NCI-H187 (cell line): ENCODE results near the gene TMEM79.
"Not testable (repeated sequence)": the region's sequence is repeated elsewhere in the genome, so short reads cannot be mapped to it uniquely, and the experiment has no call there.

Source experiments
- DNase-seq, 2 experiments: peaks; one replicate each; lab custom pipeline; 2025; lab: John Stamatoyannopoulos, UW

The TMEM79 gene

DNA sequence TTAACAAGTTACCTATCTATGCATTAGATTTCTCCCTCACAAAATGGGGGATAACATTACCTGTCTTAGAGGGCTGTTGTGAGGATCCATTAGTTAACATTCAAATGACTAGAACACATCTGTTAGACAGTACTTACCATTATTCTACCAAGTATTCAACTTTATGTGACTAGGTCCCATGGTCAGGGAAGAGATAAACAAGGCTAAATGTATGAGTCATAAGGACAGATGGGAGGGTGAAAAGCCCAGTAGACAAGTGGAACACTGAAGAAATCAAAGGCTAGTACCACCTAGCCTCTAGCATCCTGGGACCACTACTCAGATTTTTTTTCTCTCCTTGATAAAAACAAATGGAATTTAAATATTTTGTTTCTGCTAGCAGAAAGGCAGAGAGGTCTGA, 24.0 kb downstream of the TMEM79 start:
- no peak for DNase-seq

DNA sequence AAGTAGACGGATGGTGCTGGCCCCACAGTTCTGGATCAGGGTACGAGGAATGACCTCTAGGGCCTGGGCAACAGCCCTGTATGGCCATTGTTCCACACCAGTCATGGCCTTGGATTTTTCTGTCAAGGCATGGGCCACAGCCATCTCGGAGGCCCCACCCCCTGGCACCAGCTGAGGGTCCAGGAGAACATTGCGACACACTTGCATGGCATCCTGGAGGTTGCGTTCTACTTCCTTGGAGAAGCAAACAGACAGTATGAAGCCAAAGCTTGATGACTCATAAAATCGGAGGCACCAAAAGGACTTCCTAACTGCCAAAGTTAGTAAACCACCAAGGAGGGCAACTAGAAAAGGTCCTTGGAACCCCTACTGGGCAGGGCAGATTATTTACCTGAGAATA, 26.8 kb downstream of the TMEM79 start:
- no peak for DNase-seq

DNA sequence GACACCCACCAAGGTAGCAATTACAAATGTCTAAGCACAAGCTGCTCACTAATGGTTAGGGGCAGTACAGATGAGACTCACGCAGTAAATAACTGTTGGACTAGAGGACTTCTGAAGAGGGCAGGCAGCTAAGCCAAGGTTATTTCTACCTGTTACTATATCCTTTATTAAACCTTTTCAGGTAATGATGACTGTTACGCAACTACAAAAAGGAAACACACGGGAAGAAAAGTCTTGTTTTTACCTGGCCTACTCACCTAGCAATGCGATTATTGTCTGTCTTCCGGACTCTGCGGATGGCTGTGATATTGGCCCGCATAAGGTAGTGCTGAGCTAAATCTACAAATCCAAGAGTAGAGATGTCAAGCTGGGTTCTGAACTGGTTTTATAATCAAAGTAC, 32.8 kb downstream of the TMEM79 start:
- DNase-seq, result no peak

DNA sequence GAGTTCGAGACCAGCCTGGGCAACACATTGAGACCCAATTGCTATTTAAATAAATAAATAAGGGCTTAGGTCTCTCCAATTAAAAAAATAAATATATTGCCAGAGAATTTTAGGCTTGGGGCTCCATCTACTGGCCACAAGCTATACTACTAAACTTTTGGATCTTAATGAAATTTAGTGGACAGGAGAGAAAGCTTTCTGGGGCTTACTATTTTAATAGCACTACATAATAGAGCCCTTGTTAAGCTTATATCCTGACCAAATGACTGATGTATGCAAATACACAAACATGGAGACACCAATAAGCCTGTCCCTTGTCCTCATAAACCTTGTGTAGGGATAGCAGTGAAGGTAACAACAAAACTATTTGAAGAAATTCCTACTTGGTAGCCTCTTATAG, 35.5 kb downstream of the TMEM79 start:
- DNase-seq, result no peak

DNA sequence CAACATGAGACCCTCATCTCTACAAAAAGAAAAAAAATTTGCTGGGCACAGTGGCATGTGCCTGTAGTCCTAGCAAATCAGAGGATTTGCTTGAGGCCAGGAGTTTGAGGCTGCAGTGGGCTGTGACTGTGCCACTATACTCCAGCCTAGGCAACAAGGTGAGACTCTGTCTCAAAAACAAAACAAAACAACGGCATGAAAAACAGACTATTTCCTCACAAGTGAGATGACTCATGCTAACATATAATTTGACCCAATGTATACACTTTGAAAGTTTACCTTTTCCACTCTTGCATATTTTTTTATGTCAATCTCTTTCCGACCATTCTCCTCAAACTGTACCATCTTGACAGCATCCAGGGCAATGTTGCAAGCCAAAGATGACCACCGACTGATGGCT, 36.4 kb downstream of the TMEM79 start:
- DNase-seq, result no peak

DNA sequence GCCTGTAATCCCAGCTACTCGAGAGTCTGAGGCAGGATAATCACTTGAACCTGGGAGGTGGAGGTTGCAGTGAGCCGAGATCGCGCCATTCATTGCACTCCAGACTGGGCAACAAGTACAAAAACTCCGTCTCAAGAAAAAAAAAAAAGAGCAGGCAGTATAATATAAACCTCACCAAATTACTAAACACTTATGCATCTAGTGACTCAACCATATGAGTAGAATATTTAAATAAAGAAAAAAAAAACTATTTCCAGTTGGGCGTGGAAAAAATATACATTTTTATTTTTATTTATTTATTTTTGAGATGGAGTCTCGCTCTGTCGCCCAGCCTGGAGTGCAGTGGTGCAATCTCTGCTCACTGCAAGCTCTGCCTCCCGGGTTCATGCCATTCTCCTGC, 39.1 kb downstream of the TMEM79 start:
- DNase-seq, result not testable (repeated sequence)

DNA sequence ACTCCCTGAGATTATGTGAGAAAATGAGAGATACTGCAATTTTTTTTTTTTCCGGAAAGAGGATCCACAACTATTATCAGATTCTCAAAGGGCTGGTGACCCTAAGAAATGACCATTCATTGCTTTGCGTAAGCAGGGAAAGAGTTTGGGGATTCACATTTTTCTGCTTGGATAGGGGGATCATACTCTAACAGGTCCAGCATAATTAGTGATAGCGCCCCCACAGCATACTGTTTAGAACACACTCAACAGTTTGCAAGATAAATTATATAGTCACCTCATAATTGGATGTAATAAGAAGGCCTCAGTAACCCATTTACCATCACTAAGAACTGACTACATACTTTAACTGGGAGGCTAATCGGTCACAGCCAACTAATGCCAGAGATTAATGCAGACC, 52.1 kb downstream of the TMEM79 start:
- no peak for DNase-seq

DNA sequence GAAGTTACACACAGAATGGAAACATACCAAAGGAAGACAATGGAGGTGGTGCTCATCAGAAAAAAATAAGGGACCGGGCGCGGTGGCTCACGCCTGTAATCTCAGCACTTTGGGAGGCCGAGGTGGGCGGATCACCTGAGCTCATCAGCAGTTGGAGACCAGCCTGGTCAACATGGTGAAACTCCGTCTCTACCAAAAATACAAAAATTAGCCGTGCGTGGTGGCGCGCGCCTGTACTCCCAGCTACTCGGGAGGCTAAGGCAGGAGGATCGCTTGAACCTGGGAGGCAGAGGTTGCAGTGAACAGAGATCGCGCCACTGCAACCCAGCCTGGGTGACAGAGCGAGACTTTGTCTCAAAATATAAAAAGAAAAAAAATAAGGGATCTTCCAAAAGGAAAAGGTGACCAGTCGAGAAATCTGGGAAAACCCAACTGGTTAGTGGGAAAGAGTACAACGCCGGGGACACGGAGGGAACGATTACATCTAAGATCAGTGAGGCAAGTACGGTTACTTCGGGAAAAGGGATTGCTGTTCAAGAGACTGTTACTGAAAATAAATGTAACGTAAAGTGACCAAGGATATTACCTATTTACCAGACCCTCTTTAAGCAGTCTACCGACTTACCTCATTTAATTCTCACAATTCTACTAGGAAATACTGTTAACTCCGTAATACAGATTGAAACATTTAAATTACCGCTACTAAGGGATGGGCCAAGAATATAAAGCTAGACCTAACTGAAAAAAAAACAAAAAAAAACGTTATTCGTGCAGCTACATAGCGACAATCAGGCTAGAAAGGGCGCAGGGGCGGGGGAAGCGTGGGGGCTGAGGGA, 53.1 kb downstream of the TMEM79 start:
- no peak for DNase-seq

DNA sequence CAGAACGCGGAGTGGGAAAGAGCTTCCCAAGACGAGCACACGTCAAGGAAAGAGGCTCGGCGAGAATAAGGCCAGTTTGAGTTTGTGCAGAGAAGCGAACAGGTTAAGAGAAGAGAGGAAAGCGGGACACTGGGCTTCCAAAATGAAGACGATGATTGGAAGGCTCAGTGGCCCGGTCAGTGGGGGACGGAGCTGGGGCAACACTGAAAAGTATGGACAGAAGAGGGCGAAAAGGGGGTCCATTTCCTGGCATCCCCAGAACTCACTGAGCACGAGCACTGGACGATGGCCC, 53.7 kb downstream of the TMEM79 start:
- no peak for DNase-seq

DNA sequence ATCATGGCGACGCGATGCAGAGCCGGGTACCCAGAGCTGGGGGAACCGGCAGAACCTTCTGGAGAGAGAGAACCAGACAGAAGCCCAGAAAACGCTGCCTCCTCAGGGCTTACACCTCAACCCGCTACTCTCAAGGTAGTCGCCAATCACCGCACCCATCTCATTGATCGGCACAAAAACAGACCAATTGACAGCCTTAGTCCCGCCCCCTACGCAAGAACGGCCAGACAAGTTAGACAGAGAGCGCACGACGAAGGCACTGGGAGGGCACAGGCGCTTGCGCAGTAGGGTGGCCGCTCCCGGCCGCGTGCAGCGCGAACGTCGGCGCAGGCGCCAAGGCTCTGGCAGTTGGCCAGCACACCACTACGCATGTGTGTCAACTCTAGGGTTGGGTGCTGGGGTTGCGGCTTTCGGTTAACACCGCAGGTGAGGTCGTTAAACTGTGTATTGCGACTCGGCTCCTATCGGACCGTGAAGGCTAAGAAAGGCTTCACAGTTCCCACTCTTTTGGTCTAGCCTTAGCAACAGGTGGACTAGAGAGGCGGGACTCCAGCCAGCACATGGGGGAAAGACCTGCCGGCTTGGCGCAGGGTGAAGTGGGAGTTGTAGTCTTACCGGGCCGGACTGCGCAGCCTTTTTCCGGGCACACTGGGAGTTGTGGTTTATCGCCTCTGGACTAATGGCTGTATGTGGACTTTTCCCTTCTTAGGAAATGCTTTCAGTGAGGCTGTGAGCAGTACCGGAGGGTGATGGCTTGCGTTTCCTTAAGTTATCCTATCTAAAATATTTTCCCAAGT, 54.3 kb downstream of the TMEM79 start, which contains the start of the genes CCT3 and TSACC:
CCT3 (minus strand) TSS at position 113 of the 797 bp plus-strand sequence; CDS start at position 5, 108 bp downstream.
TSACC (plus strand) TSS at position 347 of the 797 bp plus-strand sequence. CDS start 1,232 bp downstream, outside the sequence.
- DNase-seq, result peak; percentile 100
